Effector memory CD4-positive, alpha-beta T cell (primary cell): ENCODE measurements around the gene SGPP1.

Source experiments
- DNase-seq, 3 donors: peaks; one replicate each; pipeline ENCODE4 v3.0.0-alpha.2; 2020
- H3K27ac ChIP-seq: 2 replicates; pipeline ENCODE4 v1.7.0; 2013; ENCODE audit warnings: mild to moderate bottlenecking, low read length, moderate library complexity; ENCODE audit not compliant: insufficient read depth, poor library complexity, severe bottlenecking
- H3K27me3 ChIP-seq: replicated peaks from 2 replicates; pipeline ENCODE4 v1.7.0; 2013; ENCODE audit warnings: mild to moderate bottlenecking, low read length; ENCODE audit not compliant: insufficient read depth, control insufficient read depth, poor library complexity, severe bottlenecking
- H3K36me3 ChIP-seq: 2 replicates; pipeline ENCODE4 v1.7.0; 2013; ENCODE audit warnings: mild to moderate bottlenecking, low read length, moderate library complexity; ENCODE audit not compliant: control insufficient read depth, insufficient read depth
- H3K4me1 ChIP-seq: 2 replicates; pipeline ENCODE4 v1.7.0; 2013; ENCODE audit warnings: low read length, mild to moderate bottlenecking; ENCODE audit not compliant: control insufficient read depth, insufficient read depth, poor library complexity, severe bottlenecking
- H3K4me3 ChIP-seq: 2 replicates; pipeline ENCODE4 v1.7.0; 2013; ENCODE audit warnings: low read length, low read depth, mild to moderate bottlenecking; ENCODE audit not compliant: insufficient read depth, poor library complexity, severe bottlenecking
- H3K9me3 ChIP-seq: 2 replicates; pipeline ENCODE4 v1.7.0; 2013; ENCODE audit warnings: mild to moderate bottlenecking, low read length, moderate library complexity; ENCODE audit not compliant: control insufficient read depth
- total RNA-seq, 3 donors: gene quantifications; one replicate each; lab custom pipeline; 2026; lab: John Stamatoyannopoulos, UW

Gene SGPP1, protein sequence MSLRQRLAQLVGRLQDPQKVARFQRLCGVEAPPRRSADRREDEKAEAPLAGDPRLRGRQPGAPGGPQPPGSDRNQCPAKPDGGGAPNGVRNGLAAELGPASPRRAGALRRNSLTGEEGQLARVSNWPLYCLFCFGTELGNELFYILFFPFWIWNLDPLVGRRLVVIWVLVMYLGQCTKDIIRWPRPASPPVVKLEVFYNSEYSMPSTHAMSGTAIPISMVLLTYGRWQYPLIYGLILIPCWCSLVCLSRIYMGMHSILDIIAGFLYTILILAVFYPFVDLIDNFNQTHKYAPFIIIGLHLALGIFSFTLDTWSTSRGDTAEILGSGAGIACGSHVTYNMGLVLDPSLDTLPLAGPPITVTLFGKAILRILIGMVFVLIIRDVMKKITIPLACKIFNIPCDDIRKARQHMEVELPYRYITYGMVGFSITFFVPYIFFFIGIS
- 18.0 to 34.6 (median 20.7) reads per million in 3 donors for total RNA-seq

DNA sequence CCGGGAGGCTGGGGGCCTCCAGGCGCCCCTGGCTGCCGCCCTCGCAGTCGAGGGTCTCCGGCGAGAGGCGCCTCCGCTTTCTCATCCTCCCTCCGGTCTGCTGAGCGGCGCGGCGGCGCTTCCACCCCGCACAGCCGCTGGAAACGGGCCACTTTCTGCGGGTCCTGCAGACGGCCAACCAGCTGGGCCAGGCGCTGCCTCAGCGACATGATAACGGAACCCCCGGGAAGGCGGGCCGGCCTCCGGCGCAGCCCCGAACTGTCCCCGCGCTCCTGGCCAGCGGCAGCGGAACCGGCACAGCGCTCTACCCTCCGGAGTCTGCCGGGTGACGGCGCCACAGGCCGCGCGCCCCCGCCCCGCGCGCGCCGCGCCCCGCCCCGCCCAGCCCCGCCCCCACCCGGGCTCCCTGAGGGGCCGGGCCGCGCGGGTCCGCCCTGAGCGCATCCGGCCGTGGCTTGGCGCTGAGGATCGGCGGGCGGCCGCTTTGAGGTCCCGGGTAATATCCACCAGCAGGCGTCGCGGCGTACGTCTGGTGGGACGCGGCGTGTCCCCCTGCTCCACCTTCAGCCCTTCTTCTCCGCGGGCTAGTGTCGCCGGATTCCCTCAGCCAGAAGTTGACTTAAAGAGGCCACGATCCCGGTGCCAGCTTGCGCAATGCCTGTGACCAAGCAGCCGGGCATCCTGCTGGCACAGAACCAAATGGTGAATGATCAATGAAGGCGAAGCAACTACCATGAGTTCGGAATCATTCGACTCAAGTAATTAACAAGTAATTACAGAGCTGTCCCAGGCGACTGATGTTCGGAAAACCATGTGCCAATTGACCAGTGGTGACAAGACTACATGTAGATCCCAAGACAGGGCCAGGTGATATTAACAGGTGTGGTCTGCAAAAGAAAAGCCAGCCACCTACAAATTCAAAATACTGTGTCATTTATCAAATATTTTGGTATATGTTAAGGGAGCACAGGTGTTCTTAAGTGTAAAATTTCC, at the start of gene SGPP1:
SGPP1 (minus strand) TSS at position 330 of the 993 bp plus-strand sequence; CDS start at position 209, 121 bp downstream.
- peaks cover 4% of the 10 kb centered on the region for H3K4me1 ChIP-seq
- DNase-seq = peak; percentile 73 to 74 (median 74)
- H3K4me3 ChIP-seq = peak within 1 kb of the TSS; percentile 98
- H3K36me3 ChIP-seq = no peaks in the 10 kb centered on the region
- peak within 1 kb of the TSS; percentile 82 for H3K27ac ChIP-seq
- no peaks in the 10 kb centered on the region for H3K9me3 ChIP-seq
- H3K27me3 ChIP-seq = no peaks in the 10 kb centered on the region

GRCh38 chr14:63777024-63777423, 49.2 kb upstream of the SGPP1 start:
- H3K27ac ChIP-seq = no peak overlapping the region
- no peak for DNase-seq
- H3K4me3 ChIP-seq = no peak overlapping the region
- no peaks in the 10 kb centered on the region for H3K4me1 ChIP-seq
- no peaks in the 10 kb centered on the region for H3K36me3 ChIP-seq
- H3K9me3 ChIP-seq = no peaks in the 10 kb centered on the region
- H3K27me3 ChIP-seq = no peaks in the 10 kb centered on the region

DNA sequence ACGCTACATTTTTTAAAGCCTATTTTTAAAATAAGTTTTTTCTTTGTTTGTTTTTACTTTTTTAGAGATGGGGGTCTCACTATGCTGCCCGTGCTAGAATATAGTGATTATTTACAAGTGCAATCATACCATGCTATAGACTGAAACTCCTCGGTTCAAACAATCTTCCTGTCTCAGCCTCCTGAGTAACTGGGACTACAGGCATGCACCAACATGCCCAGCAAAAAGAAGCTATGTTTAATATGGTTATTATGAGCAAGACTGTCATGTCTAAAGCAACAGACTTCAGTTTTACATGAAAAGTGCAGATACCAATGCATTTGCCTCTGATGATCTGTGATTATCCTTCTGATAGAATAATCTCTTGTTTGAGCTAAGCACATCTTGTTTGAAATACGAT, 45.6 kb upstream of the SGPP1 start:
- no peak for DNase-seq
- H3K27ac ChIP-seq = no peak overlapping the region
- H3K4me3 ChIP-seq = no peak overlapping the region
- H3K4me1 ChIP-seq = no peaks in the 10 kb centered on the region
- H3K27me3 ChIP-seq = no peaks in the 10 kb centered on the region
- no peaks in the 10 kb centered on the region for H3K36me3 ChIP-seq
- H3K9me3 ChIP-seq = no peaks in the 10 kb centered on the region

DNA sequence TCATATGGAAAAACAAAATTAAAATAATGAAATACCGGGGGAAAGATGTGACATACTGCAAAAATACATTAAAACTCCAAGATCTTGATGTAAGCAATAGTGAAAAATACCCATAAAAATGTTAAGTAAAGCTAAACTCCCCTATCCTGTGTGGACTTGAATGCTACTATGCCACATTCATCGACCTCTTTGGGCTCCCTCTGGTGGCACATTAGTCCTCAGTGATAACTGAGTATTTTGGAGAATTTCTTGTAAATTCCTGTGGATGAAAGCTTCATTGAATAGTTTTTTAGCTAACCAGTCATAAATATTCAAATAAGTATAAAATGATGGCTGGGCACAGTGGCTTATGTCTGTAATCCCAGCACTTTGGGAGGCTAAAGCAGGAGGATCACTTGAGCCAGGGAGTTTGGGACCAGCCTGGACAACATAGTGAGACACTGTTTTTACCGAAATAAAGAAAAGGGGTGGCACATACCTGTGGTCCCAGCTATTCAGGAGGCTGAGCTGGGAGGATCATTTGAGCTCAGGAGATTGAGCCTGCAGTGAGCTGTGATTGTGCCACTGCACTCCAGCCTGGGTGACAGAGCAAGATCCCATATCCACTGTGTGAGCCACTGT, 42.4 kb upstream of the SGPP1 start:
- no peaks in the 10 kb centered on the region for H3K9me3 ChIP-seq
- DNase-seq = peak; percentile 7 to 32 (median 15)
- H3K36me3 ChIP-seq = no peaks in the 10 kb centered on the region
- H3K27ac ChIP-seq = no peak overlapping the region
- no peaks in the 10 kb centered on the region for H3K27me3 ChIP-seq
- no peak overlapping the region for H3K4me3 ChIP-seq
- no peaks in the 10 kb centered on the region for H3K4me1 ChIP-seq

DNA sequence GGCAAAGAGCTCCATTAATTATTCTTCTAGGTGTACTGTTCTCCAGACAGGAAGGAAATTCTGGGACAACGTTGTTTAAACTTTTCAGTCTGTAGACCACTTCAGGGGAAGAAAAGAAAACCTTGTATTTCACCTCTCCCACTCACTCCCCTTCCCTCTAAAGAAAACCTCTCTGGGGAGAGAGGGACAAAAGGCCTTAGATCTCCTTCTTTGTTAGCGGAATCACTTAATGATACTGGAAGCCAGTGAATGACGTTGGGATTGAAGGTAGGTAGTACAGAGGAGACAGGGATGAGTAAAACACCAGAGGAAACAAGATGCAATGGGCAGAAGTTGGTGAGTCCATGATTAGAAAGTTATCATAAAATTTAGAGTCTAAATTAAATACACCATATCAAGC, 38.7 kb upstream of the SGPP1 start:
- H3K36me3 ChIP-seq = no peaks in the 10 kb centered on the region
- H3K9me3 ChIP-seq = no peaks in the 10 kb centered on the region
- DNase-seq = no peak
- H3K4me3 ChIP-seq = no peak overlapping the region
- H3K27me3 ChIP-seq = no peaks in the 10 kb centered on the region
- no peaks in the 10 kb centered on the region for H3K4me1 ChIP-seq
- no peak overlapping the region for H3K27ac ChIP-seq

GRCh38 chr14:63764620-63765139, 36.8 kb upstream of the SGPP1 start:
- no peaks in the 10 kb centered on the region for H3K27me3 ChIP-seq
- H3K9me3 ChIP-seq = no peaks in the 10 kb centered on the region
- H3K27ac ChIP-seq = no peak overlapping the region
- no peak for DNase-seq
- no peaks in the 10 kb centered on the region for H3K4me1 ChIP-seq
- no peaks in the 10 kb centered on the region for H3K36me3 ChIP-seq
- no peak overlapping the region for H3K4me3 ChIP-seq

- Histone ChIP-seq H3K4me1 (no peaks in the 10 kb centered on the region), H3K4me3 (no peak overlapping the region), H3K9me3 (no peaks in the 10 kb centered on the region), H3K27me3 (no peaks in the 10 kb centered on the region), H3K36me3 (no peaks in the 10 kb centered on the region), H3K27ac (no peak overlapping the region)
- DNase-seq = no peak
These were observed 36.2 kb upstream of the SGPP1 start for GRCh38 chr14:63764103-63764502.

DNA sequence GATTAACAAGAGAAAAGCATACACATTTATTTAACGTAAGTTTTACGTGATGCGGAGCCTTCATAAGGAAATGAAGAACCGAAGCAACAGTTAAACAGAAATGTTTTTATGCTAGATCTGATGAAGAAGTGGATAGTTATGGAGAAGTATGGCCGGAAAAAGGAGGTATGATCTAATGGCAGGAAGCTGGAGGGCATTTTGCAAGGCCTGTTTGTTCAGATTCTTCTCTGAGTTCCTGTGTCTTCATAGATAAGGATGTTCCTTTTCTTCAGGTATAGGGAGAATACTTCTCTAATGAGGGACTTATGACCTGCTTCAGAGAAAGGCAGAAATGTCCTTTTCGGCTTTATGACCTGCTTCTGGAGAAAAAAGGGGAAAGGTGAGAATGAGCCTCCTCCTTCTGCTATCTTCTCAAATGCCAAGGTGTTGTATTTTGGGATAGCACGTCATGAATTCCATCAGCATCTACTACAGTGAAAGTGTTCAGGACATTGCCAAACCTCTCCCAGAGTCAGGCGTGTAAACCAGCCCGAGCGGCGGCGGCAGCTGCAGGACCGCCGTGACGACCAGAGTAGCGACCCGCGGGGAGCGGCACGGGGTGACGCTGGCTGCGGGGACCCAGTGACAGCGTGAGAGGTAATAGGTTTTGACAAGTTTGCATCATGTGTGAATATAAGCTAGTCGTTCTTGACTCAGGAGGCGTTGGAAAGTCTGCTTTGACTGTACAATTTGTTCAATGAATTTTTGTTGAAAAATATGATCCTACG, 33.7 kb upstream of the SGPP1 start:
- H3K4me3 ChIP-seq = no peak overlapping the region
- H3K27ac ChIP-seq = no peak overlapping the region
- H3K4me1 ChIP-seq = no peaks in the 10 kb centered on the region
- H3K27me3 ChIP-seq = no peaks in the 10 kb centered on the region
- H3K9me3 ChIP-seq = no peaks in the 10 kb centered on the region
- H3K36me3 ChIP-seq = no peaks in the 10 kb centered on the region
- DNase-seq = no peak

DNA sequence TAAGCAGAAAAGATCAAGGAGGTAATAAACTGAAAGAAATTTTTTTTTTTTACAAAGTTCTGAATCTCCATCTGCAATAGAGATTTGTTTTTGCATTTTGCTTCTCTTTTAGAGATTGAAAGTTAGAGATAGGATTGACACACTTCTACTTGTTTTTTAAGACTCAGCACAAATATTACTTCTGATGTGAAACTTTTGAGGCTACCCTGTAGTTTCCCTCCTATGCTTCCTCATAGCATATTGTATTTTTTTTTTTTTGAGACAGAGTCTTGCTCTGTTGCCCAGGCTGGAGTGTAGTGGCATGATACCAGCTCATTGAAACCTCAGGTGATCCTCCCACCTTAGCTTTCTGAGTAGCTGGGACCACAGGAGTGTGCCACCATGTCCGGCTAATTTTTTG, 32.1 kb upstream of the SGPP1 start:
- no peak for DNase-seq
- Histone ChIP-seq H3K9me3 (no peaks in the 10 kb centered on the region), H3K27ac (peak overlapping the region; percentile 23), H3K4me1 (no peaks in the 10 kb centered on the region), H3K27me3 (no peaks in the 10 kb centered on the region), H3K36me3 (no peaks in the 10 kb centered on the region), H3K4me3 (no peak overlapping the region)
